ENCODE data around the gene PITX1.

Gene PITX1

DNA sequence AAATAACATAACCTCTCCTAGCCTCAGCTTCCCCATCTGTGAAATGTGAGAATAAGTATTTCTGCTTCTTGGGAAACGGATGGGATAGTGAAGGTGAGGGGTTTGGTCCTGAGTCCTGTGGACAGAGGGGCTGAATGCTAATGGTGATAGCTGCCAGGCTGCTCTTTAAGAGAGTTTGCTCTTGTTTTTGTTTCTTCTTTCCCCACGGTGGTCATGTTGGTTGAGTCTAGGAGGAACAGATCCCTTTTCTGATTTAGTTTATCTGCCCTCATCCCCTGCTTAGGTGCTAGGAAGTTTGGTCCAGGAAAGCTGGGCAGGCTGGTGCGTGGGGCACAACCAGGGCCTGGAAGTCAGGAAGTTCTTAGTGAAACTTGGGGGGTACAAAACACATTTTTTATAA, 7.7 kb upstream of the PITX1 start:
- no peak for FAIRE-seq
- DNase-seq (ENCODE audit: low spot score), result no peak

DNA sequence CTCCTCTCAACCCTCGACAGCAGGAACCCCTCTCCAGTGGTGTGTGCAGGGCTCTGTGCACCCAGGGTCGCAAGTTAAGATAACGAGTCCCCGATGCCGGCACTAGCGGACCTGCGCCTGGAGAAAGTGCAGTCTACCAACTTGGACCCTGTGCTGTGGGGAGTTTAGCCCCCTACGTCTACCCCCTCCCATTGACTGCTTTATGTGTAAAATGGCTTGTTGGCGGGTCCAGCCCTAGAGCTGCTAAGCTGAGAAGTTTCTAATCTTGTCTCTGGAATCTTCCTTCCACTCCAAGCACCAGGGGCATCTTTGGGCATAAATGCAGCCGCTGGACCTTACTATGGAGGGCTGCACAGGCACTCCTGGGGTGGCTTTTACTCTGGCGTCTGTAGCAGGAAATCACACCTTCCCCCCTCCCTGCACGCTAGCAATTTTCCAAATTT, 7.1 kb upstream of the PITX1 start:
- DNase-seq (ENCODE audit: low spot score) (no peak), FAIRE-seq (no peak)

DNA sequence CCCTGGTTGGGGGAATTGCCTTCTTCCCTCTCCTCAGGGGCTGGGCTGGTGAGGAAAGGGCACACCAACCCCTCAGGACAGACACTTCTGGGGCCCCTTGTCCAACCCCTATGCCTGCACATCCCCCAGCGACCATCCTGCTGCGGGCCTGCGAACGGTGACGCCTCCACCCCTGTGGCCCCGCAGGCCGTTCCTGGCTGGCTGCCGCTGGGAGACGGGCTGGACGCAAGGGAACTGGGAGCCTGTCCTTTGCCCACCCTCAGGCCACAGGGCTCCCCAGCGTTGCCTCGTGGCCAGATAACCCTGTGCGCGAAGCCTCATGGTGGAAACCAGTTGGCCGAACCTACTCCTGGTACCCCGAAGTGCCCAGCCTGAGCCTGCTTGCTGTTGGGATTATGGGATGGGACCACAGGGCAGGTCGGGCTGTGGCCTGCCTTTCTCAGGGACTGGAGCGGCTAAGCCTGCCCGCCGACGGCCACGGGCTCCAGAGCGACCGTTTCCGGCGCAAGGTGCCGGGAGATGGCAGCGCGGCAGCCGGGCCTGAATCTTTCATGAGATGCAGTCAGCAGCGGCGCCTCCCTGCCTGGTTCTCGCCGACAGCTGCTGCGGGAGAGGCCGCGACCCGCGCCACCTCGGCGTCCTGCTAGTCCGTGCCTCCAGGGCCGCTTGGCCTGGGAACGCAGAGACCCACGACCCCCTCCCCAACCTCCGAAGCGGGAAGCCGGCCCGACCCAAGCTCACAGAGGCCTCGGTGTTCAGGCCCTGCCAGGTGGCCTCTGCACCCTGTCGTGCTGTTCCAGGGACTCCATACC, 6.5 kb upstream of the PITX1 start:
- no peak for FAIRE-seq

DNA sequence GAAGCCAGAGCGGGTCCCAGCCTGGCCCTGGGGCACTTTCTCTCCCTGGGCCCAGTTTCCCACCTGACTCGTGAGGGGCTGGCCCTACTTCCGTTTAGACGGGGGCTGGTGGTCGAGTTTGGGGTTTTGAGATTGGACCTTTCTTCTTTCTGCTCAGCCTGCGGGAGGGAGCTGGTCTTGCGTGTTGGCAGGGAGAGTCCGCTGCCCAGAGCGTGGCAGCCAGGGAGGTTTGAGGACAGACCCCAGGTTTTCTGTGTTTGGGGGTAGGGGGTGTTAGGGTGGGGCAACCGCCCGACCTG, 6.0 kb upstream of the PITX1 start:
- DNase-seq (ENCODE audit: low spot score) (no peak), FAIRE-seq (no peak)

More for the DNA sequence above, 6.5 kb upstream of the PITX1 start:
- no peak for DNase-seq (ENCODE audit: low spot score)

DNA sequence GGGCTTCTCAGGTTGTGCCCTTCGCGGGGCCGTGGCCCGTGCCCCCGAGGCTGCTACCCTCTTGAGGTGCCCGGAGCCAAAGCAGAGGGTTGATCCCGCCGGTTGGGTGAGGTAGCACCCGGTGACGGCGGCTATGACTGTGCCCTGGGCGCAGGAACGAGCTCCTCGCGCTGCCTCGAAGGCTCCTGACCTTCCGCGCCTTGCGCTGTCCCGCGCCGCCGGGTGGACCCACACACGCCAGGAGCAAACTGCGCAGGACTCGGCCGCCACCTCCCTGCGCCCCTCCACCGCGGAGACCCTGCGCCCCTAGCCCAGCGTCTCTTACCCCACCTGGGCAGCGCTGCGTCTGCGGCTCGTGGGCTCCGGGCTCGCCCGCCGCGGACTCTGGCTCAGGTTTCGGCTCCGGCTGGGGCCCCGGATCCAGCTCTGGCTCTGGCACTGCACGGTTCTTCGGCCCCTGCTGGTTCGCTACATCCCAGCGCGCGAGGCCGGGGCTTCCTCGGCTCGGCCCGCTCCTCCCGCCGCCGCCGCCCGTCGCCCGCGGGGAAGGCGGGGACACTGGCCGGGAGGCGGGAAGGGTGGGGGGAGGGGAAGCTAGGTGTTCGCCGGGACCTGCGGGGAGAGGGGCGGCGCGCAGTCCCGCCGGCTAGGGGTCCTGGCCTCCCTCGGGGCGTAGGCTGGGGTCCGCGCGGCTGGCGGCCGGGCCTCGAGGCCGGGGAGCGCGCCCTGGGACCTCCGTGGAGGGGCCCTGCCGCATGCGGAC, 5.4 kb upstream of the PITX1 start:
- no peak for DNase-seq (ENCODE audit: low spot score)
- FAIRE-seq, result no peak

DNA sequence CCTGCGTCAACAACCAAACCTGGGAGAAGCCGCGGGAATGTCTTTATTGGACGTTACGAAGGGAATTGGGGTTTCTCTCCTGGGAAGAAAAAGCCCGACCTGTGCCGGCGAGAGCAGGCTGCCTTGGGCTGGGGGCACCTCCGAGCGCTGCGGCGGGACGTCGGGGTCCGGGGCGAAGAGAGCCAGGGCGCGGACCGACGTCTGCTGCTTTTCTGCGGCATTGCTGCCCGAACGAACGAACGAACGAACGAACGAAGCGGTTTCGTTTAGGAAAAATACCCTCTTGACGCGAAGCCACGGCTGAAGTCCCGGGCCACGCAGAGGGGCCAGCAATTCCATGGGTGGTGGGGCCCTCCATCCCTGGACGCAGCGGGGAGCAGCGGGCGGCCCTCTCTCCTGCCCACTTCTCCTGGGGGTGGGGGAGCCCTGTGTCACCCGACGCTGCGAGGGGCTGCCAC, 4.8 kb upstream of the PITX1 start:
- FAIRE-seq (no peak), DNase-seq (ENCODE audit: low spot score) (no peak)

DNA sequence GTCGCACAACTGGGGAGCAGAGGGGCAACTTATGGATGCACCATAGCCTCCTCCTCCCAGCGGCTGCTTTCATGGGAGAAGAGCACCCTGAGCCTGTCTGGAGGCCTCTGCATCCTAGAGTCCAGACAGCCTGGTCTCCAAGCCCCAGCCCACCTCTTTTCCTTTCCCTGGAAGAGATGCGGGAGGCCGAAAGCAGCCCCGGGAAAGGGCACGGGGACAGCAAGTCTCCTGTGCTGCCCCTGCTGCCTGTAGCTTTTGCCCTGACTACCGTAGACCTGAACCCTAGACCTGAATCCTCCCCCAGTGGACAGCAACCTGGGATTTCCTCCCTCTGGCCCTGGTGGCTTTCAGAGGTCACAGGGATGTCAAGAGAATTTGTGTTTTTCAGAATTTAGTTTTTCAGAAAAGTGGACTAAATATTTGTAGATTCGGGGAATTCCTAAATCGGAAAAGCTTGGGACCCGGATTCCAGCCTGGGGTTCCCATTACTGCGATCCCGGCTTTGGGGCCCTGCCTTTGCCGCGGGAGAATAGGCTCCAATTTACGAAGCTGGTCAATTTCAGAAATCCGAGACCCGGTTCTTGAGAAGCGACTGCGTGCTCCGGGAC, 4.3 kb upstream of the PITX1 start:
- no peak for DNase-seq (ENCODE audit: low spot score)
- FAIRE-seq, result no peak

DNA sequence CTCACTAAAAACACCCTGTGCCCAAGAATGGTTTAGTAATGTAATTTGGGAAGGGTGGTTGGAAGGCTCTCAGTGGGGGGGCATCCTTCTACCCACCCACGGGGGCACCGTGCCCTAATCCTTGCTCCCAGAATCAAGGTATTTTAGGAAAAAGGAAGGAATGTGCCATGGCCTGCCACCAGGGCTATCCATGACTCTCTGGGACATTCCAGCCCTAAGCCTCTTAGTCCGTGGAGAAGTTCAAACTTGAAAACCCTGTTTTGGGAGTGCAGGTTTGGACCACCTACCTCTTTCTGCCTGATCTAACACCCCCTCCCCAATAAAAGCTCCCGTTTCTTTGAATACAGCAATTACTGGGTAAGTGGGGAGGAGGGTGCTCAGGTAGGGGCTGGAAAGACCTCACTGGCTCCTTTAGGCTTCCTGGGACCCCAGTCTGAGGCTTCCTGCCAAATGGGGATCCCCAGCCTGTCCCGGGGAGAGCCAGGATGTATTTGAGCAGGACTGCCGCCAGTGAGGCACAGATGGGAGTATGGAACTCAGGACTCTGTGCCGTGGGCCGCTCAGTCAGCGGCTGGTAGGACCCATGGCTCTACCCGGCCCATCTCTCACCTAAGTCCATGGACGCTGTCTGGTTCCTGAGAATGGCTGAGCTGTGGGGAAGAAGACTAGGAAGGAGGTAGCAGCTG, 3.6 kb upstream of the PITX1 start:
- DNase-seq (ENCODE audit: low spot score) (no peak), FAIRE-seq (no peak)

DNA sequence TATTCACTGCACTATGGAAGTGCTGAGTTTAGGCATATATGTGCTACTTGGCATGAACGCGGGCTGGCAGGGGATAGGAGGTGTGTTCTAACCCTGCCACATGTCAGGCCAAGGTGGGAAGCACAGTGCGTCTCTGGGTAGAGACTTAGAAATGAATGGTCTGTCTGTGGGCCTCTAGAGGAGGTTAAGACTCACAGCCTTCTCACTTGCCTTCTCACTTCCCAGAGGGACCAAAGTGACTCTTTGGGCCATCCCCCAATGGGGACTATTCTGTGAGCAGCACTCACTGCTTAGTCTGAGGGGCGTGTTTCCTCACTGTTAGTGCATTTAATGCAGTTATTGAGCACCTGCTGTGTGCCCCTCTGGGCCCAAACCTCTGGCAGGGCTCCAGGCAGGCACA, 2.4 kb upstream of the PITX1 start:
- FAIRE-seq, result no peak
- no peak for DNase-seq (ENCODE audit: low spot score)

DNA sequence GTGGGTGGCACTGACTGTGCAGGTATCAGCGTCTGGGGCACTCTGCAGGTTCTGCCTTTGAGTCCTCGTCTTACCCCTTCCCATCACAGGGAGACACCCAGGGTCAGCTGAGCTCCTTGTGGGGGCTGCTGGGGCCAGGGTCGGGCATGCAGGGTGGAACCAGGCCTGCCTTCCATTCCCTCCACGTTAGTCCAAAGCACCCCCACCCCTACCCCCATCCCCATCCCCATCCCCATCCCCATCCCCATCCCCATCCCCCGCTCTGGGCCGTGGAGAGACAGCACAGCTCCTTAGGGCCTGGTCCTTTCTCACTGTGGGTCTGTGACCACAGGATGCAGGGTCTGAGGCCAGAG, 1.6 kb upstream of the PITX1 start:
- no peak for DNase-seq (ENCODE audit: low spot score)
- FAIRE-seq, result no peak

DNA sequence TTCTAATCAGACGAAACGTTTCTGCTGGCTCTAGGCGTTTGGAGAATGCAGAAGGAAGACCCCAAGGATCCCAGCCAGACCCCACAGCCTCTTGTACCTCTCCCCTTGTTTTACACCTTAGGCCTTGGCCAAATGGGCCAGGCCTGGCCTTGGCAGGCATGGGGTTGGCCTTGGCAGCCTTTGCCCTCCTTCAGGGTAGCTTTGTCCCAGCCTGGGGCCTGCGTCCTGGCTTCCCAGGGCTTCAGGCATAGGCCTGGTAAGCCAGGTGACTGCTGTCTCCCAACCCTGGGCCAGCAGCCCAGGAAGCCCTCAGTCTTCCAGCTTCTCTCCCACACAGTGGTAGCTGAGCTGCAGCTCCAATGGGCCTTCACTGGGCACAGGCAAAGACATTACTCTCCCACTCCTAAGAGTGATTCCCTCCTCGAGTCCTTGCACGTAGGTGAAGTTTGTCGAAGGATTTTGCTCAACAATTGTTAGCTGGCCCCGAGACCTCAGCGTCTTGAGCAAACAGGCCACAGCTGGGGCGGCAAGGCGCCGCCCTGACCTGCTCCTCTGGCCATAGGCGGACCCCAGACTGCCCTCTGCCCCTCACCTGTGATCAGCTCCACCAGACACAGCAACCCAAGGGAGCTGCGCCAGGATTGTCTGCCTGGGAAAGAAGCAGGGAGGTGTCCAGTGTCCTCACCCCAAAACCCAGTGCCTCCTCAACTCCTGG, 1.1 kb upstream of the PITX1 start:
- FAIRE-seq (no peak), DNase-seq (ENCODE audit: low spot score) (peak; percentile 9)

DNA sequence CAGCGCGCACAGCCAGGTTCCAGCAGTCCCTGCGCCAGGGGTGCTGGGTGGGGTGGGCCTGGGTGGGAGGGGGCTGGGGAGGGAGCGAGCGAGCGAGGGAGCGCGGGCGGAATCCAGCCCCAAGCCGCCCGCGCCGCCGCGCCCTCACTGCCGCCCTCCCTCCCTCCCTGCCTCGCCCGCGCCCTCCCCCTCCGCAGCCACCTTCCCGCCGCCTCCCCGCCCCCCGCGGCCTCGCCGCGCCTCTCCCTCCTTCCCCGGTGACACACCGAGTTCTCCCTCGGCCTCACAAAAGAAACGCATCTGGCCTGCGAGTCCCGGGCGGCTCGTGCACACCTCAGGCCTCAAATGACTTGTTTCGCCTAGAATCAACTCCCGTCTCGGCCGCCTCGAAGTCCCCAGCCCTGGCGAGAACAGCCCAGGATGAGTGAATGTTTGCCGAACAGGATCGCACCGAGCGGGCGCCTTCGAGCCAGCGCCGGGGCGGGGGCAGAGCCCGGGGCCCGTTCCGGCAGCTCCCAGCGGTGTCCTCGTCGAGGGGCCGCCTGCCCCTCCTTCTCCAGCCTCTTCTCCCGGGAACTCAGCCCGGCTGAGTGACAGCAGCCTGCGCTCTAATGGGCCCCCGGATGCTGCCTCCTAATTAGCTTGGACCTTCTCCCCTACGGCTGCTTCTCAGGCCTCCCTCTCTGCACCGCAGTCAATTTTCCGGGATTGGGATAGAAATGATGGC, 371 bp upstream of the PITX1 start:
- DNase-seq (ENCODE audit: low spot score) (peak; percentile 77), FAIRE-seq (no peak)

DNA sequence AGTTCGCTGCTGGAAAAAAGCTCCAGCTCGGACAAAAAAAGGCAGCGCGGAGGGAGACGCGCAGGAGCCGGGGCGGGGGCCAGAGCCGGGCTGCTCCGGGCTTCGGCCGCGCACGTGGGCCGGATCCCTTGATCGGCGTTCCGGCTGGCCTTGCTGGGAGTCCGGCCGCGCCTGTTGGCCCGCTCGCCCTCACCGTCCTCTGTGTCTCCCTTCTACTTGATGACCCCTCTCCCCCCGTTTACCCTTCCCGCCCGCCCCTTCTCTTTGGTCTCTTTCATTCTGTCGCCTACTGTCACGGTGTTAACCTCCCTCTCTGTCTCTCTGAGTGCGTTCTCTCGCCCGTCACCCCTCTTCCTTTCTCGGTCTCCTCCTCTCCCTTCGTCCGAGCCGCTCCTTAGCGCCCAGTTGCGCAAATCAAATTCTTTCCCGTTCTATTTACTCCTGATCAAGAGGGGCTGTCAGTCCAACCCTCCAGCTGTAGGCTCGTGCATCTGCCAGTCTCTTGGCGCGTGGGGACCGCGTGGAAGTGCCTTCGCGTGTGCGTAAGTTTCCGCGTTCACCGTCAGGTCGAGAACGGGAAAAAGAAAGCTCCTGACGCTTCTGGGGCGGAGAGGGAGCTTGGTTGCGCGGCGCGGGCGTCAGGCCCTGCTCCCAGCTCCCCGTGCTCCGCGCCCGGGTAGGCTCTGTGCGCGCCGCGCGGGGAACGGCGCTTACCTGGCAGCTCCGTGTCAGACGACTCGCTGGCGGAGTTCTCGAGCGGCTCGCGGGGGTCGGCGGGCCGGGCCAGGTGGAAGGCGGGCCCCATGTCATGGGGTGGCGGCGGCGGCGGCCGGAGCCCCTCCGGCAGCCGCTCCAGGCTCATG, 798 bp downstream of the PITX1 start:
- FAIRE-seq (no peak), DNase-seq (ENCODE audit: low spot score) (peak; percentile 37)

DNA sequence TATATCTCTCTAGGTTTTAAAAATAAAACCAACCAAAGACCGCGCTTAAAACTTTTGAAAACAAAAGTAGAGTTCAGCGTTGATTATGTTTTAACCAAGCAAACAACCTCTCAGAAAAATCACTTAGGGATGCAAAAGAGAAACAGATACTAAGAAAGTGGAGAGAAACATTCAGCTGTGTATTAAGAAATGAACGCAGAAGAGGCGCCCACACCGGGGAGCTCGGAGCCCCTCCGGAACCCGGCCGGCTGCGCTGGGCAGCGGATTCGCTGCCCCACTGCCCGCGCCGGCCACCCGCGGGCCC, 1.4 kb downstream of the PITX1 start:
- FAIRE-seq (no peak), DNase-seq (ENCODE audit: low spot score) (no peak)

DNA sequence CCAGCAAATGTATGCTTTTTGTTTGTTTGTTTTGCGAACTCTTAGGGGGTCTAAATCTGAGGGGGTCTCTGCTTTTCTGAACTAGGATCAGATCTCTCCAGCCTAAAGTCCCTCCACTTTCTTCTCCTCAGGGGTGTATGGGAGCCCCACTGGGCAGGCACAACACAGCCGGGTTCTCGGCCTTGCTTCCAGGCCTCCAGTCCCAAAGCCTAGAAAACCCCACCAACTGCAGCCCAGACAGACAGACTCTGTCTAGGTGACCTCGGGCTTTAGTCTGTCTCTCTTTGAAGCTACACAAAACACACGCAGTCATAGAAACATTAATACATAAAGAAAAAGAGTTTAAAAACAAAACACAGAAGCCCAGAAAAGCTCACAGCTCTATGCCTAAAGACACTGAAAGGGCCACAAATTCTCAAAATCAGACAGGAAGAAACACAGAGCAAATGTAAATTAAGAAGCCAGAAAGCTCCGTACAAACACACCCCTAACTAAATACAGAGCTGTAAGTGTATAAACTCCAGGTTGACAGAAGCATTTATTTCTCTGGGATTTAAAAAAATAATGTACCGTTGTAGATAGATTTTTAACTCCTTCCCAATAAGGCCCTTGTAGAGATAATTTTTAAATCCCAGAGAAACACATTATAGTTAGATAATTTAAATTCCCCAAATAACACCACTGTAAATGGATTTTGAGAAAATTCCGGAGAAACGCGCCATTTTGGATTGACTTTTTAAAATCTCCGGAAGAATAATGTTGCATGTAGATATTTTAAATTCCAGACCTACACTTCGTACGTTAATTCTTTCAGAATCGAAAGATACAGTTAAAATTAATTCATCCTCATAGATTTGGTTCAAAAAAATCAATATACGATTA, 2.0 kb downstream of the PITX1 start:
- FAIRE-seq (no peak), DNase-seq (ENCODE audit: low spot score) (no peak)

DNA sequence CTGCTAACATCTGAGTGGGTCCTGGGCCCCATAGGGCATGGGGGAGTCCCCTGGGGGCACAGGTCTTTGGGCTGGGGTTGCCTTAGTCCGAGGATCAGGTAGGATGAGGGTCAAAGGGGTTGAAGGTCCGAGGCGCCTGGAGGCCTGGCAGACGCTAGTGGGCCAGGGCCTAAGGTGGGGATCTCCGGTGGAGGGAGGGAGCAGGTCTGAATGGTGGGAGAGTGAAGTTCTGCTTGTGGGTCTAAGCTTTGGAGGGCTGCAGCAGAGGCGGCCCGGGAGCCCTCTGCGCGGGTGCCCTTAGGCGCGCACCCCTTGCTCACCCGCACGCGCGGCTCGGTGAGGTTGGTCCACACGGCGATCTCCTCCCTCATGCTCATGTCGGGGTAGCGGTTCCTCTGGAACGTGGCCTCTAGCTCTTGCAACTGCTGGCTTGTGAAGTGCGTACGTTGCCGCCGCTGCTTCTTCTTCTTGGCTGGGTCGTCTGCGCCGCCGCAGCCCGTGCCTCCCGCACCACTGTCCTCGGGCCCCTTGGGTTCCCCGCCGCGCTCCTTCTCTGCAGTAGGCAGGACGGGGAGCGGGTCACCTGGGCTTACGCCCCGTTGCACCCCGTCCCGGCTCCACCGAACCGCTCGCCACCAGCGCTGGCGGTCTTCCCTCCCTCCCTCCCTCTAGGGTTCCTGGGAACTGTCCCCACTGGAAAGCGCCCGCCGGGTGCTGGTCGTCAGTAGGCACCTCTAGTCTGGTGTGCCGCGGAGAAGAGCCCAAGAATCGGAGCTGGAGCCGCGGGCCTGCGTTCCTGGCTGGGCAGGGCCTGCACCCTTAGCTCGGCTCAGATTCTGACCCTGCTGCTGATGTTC, 2.8 kb downstream of the PITX1 start:
- no peak for FAIRE-seq

DNA sequence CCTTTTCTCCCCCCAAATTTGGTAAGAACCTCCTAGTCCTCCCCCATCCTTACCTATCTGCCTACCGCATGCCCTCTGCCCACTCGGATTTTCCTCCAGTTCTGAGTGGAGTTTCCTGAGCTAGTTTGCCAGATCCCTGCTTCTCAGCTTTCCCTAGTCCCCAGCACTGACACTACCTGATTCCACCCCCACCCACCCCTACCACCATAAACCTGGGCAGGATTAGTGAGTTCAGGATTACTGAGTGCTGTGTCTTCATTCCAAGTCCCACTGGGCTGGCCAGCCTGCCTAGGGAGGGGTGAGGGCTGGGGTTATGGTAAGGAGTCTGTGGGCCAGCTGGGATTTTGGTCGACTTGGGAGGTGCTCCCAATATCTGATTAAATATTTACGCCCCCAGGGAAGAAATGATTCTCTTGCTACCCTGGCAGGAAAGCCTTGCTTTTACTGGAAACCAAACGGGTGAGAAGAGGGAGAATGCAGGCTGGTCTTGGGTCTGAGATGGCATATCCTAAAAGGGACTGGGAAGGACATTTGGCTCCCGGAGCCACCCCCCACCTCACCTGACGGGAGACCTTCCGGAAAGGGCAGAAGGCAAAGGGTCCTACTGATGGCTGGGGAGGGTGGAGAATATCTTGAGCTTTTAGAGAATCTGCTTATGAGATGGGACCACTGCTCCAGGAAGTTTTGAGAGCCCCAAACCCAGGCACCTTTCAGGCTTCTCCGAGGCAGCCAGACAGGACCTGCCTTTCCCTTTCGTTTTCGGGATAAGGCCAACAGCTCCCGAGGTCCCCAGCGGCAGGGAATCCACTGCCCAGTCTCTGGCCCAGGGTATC, 3.7 kb downstream of the PITX1 start:
- no peak for DNase-seq (ENCODE audit: low spot score)
- FAIRE-seq, result no peak

More for the DNA sequence above, 2.8 kb downstream of the PITX1 start:
- DNase-seq (ENCODE audit: low spot score), result no peak
